Thymus (tissue), 14 donors: ENCODE data around the gene MAD1L1. TPM values are rescaled to one million over a fixed set of nuclear protein-coding genes. Genes with fewer than 3 reads are reported as not detected.

Source experiments
- DNase-seq, 9 donors: peaks; one replicate each; pipeline ENCODE4 v3.0.0-alpha.2; 2013; ENCODE audit warnings: low spot score in 9 of 9, low read depth in 6 of 9, missing footprints in 1 of 9
- H3K27ac ChIP-seq, 2 donors: one replicate each; pipeline ENCODE4 v1.5.1; 2013; ENCODE audit warnings: control low read depth in 1 of 2, low read depth in 1 of 2, low read length in 1 of 2, mild to moderate bottlenecking in 1 of 2, moderate library complexity in 1 of 2
- H3K27me3 ChIP-seq, 2 donors: one replicate each; pipeline ENCODE4 v1.5.1; 2013; ENCODE audit warnings: low read length in 1 of 2; ENCODE audit not compliant: control insufficient read depth in 2 of 2, insufficient read depth in 1 of 2
- H3K36me3 ChIP-seq, 2 donors: one replicate each; pipeline ENCODE4 v1.5.1; 2013; ENCODE audit warnings: low read length in 1 of 2, mild to moderate bottlenecking in 1 of 2, moderate library complexity in 1 of 2; ENCODE audit not compliant: control insufficient read depth in 2 of 2, insufficient read depth in 2 of 2
- H3K4me1 ChIP-seq, 2 donors: one replicate each; pipeline ENCODE4 v1.5.1; 2013; ENCODE audit warnings: low read length in 2 of 2; ENCODE audit not compliant: control insufficient read depth in 2 of 2, insufficient read depth in 2 of 2
- H3K4me3 ChIP-seq, 2 donors: one replicate each; pipeline ENCODE4 v1.5.1; 2013; ENCODE audit warnings: low read length in 2 of 2, control low read depth in 1 of 2, mild to moderate bottlenecking in 1 of 2
- H3K9me3 ChIP-seq, 2 donors: one replicate each; pipeline ENCODE4 v1.5.1; 2013; ENCODE audit warnings: low read length in 1 of 2, mild to moderate bottlenecking in 1 of 2; ENCODE audit not compliant: control insufficient read depth in 2 of 2, insufficient read depth in 1 of 2
- WGBS: extraction: QIAGEN DNeasy Blood & Tissue Kit; methylation state at CpG from one replicate; pipeline ENCODE4 v1.1.7; 2013; 5-methylcytosine and 5-hydroxymethylcytosine counted together
- long read RNA-seq, 10 donors: transcript quantifications; one replicate each; lab custom pipeline, GENCODE V29; 2026
- polyA plus RNA-seq: library from polyadenylated mRNA; stranded (reverse); fragments of 200-250 nt; gene quantifications from one replicate; pipeline ENCODE4 v1.2.3, GENCODE V29; 2013
- total RNA-seq: library from RNA; stranded (reverse); fragments of 120-200 nt; gene quantifications from one replicate; pipeline ENCODE4 v1.2.4, GENCODE V29; 2013
- donor health status: healthy.

MAD1L1 gene
- 103 TPM for total RNA-seq
- 93.3 TPM for polyA plus RNA-seq
- long read RNA-seq, donor 1: 0 reads
- long read RNA-seq, donor 2: 0 reads
- long read RNA-seq, donor 3, partial matches to known transcripts: 0 of 20 reads
- long read RNA-seq, donor 3, other reads (novel, unspliced or antisense): 19 of 20 reads
- long read RNA-seq, donor 4, partial matches to known transcripts: 0 of 1 reads
- long read RNA-seq, donor 4, other reads (novel, unspliced or antisense): 0 of 1 reads
- long read RNA-seq, donor 5, partial matches to known transcripts: 0 of 18 reads
- long read RNA-seq, donor 5, other reads (novel, unspliced or antisense): 18 of 18 reads
- long read RNA-seq, donor 6, partial matches to known transcripts: 8 of 21 reads
- long read RNA-seq, donor 6, other reads (novel, unspliced or antisense): 12 of 21 reads
- long read RNA-seq, donor 7, partial matches to known transcripts: 0 of 12 reads
- long read RNA-seq, donor 7, other reads (novel, unspliced or antisense): 12 of 12 reads
- long read RNA-seq, donor 8, partial matches to known transcripts: 0 of 6 reads
- long read RNA-seq, donor 8, other reads (novel, unspliced or antisense): 6 of 6 reads
- long read RNA-seq, donor 9, partial matches to known transcripts: 0 of 8 reads
- long read RNA-seq, donor 9, other reads (novel, unspliced or antisense): 7 of 8 reads
- long read RNA-seq, donor 10, partial matches to known transcripts: 0 of 9 reads
- long read RNA-seq, donor 10, other reads (novel, unspliced or antisense): 8 of 9 reads

GRCh38 chr7:2232766-2233520, at the start of gene MAD1L1:
Gene MAD1L1, minus strand, starts transcription at chr7:2232945. Its CDS starts 2,812 bp downstream, at chr7:2230133.
- Histone ChIP-seq H3K27ac (peak within 1 kb of the TSS in 1 of 2 donors; percentile 31), H3K36me3 (peaks cover 44 to 49% of the 10 kb centered on the region in 2 donors), H3K27me3 (no peaks in the 10 kb centered on the region), H3K9me3 (no peaks in the 10 kb centered on the region), H3K4me3 (peak within 1 kb of the TSS; percentile 83 to 99), H3K4me1 (peaks cover 8 to 24% of the 10 kb centered on the region in 2 donors)
- 2% methylated on average over 63 of the region's 63 CpGs for WGBS
- DNase-seq: peak; percentile 68 to 95 (median 84)

GRCh38 chr7:2282185-2282751, 49.5 kb upstream of the MAD1L1 start:
- WGBS: 92% methylated on average over 14 of the region's 14 CpGs
- peaks cover 0 to 4% of the 10 kb centered on the region in 2 donors for H3K36me3 ChIP-seq
- DNase-seq: no peak
- H3K27me3 ChIP-seq: no peaks in the 10 kb centered on the region
- H3K9me3 ChIP-seq: no peaks in the 10 kb centered on the region
- no peak overlapping the region for H3K4me3 ChIP-seq
- H3K4me1 ChIP-seq: peaks cover 0 to 9% of the 10 kb centered on the region in 2 donors
- H3K27ac ChIP-seq: no peak overlapping the region

DNA sequence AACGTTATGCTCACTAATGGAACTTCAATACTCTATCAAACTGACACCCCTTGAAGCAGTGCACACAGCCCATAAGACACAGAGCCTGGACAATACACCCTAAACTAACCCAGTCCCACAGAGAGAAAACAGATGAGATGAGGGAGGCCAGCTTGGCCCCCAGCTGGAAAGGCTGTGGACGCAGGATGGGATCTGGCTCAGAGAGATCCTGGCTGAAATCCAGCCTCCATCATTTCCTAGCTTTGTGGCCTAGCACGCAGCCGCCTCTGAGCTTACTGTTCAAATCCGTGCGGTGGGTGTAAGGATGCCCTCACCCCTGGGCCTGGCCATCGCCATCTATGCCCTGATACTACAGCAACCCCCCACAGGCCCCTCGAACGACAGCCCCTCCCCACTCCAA, 48.8 kb upstream of the MAD1L1 start:
- Histone ChIP-seq H3K27me3 (no peaks in the 10 kb centered on the region), H3K27ac (no peak overlapping the region), H3K4me1 (peaks cover 0 to 9% of the 10 kb centered on the region in 2 donors), H3K9me3 (no peaks in the 10 kb centered on the region), H3K4me3 (no peak overlapping the region), H3K36me3 (peaks cover 0 to 4% of the 10 kb centered on the region in 2 donors)
- WGBS: 92% methylated on average over 9 of the region's 9 CpGs
- no peak for DNase-seq

GRCh38 chr7:2280424-2280823, 47.7 kb upstream of the MAD1L1 start:
- peaks cover 0 to 9% of the 10 kb centered on the region in 2 donors for H3K4me1 ChIP-seq
- 48% methylated on average over 2 of the region's 2 CpGs for WGBS
- H3K36me3 ChIP-seq: peaks cover 0 to 4% of the 10 kb centered on the region in 2 donors
- no peak overlapping the region for H3K4me3 ChIP-seq
- H3K9me3 ChIP-seq: no peaks in the 10 kb centered on the region
- H3K27me3 ChIP-seq: no peaks in the 10 kb centered on the region
- no peak overlapping the region for H3K27ac ChIP-seq
- no peak for DNase-seq

- peak in 1 of 9 donors; percentile 13 for DNase-seq
- H3K9me3 ChIP-seq: no peaks in the 10 kb centered on the region
- peaks cover 0 to 9% of the 10 kb centered on the region in 2 donors for H3K4me1 ChIP-seq
- WGBS: 32% methylated on average over 4 of the region's 4 CpGs
- H3K4me3 ChIP-seq: no peak overlapping the region
- H3K27ac ChIP-seq: no peak overlapping the region
- peaks cover 0 to 4% of the 10 kb centered on the region in 2 donors for H3K36me3 ChIP-seq
- no peaks in the 10 kb centered on the region for H3K27me3 ChIP-seq
Observed at GRCh38 chr7:2279896-2280295, 47.2 kb upstream of the MAD1L1 start.

DNA sequence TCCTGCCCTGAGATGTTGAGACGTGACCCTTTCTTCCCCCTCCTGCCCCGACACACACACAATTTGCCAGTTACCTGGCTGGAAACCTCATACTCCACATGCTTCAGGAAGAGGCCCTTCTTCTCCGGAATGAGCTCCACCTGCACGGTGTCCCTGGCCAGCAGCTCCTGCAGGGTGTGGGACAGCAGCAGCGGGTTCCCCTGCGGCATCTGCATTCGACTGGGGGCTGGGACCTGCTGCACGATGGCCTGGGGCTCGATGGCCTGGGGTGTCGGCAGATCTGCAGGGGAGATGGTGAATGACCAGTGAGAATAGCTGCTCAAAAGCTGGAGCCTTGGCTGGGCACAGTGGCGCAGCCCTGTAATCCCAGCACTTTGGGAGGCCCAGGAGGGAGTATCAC, 45.3 kb upstream of the MAD1L1 start:
- H3K27ac ChIP-seq: no peak overlapping the region
- no peak for DNase-seq
- 98% methylated on average over 11 of the region's 11 CpGs for WGBS
- H3K27me3 ChIP-seq: no peaks in the 10 kb centered on the region
- H3K4me3 ChIP-seq: no peak overlapping the region
- H3K36me3 ChIP-seq: peaks cover 0 to 4% of the 10 kb centered on the region in 2 donors
- H3K4me1 ChIP-seq: peaks cover 0 to 9% of the 10 kb centered on the region in 2 donors
- no peaks in the 10 kb centered on the region for H3K9me3 ChIP-seq

DNA sequence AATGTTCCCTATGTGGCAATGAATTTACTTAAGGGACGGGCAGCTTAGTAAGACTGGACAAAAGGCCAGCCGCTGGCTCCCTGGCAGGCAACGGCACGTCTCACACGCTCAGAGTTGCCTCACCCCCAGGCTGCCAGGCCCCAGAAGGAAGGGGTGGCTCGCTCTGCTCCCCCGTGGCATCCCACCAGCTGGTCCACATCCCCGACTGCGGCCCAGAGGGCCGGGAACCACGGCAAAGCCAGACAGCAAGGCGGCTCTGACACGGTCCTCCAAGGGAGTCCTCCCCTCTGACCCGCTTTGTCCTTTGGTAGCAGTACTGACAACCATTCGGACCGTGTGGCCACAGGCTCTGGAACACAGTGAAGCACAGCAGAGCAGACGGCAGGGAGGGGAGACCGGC, 43.4 kb upstream of the MAD1L1 start:
- Histone ChIP-seq H3K9me3 (no peaks in the 10 kb centered on the region), H3K27ac (no peak overlapping the region), H3K27me3 (no peaks in the 10 kb centered on the region), H3K36me3 (peaks cover 0 to 7% of the 10 kb centered on the region in 2 donors), H3K4me3 (no peak overlapping the region), H3K4me1 (peaks cover 0 to 4% of the 10 kb centered on the region in 2 donors)
- DNase-seq: no peak
- WGBS: 98% methylated on average over 18 of the region's 18 CpGs

DNA sequence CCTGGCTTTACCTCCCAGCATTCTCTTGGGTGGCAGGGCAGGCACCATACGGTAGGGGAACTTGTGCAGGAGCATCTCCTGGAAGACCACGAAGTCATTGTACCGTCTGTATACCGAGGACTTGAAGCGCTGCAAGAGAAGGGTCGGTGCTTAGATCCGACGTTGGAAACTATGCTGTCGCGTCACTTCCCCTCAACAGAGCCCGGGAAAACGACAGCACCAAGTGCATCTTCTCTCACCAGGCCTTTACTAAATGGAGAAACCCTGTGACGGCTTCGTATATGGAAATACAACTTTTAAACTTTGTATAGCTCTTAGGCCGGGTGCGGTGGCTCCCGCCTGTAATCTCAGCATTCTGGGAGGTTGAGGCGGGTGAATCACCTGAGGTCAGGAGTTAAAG, 42.4 kb upstream of the MAD1L1 start:
- no peak overlapping the region for H3K27ac ChIP-seq
- peaks cover 0 to 8% of the 10 kb centered on the region in 2 donors for H3K4me1 ChIP-seq
- H3K9me3 ChIP-seq: no peaks in the 10 kb centered on the region
- 96% methylated on average over 18 of the region's 18 CpGs for WGBS
- no peaks in the 10 kb centered on the region for H3K27me3 ChIP-seq
- peaks cover 0 to 11% of the 10 kb centered on the region in 2 donors for H3K36me3 ChIP-seq
- no peak for DNase-seq
- H3K4me3 ChIP-seq: no peak overlapping the region
